ENCODE measurements around the gene ZNF629. TPM values are rescaled to one million over a fixed set of nuclear protein-coding genes. Genes with fewer than 3 reads are reported as not detected.

ZNF629 gene
- total RNA-seq, 1 donor from 2014 or later: 11.4 TPM

DNA sequence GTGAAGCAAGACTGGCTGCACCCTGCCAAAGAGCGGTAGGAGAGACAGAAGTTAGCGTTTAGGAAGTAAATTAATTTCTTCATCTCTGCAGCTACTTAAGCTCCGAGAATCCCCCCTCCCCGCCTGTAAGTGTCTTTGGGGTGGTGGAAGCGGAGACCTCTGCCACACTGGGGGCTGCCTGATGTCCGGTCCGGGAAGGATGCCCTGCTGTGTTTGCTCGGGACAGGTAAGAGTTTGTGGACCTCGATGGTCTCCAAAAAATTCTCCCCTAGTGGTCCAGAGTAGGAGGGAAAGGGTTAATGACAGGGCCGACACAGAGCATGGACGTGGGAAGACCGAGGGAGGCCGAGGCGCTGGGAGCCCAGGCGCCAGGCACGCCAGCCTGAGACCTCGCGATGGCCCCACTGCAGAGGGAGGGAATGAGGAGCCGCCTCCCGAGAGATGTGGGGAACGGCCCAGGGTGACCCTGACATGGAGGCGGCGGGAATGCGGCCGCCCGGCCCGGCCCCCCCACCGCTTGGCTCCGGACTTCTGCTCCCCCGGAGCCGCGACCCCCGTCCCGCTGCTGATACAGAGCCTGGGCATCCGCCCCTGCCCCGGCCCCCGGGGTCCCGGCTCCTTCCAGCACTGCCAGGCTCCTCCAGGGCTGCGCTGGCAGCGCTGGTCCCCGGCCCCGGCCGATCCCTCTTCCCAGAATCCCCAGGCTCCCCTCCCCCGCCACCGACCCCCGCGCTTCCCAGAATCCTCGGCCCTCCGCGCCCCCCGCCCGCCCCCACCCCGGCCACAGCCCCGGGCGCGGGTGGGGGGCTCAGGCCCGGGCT, 680 bp downstream of the ZNF629 start:
- FAIRE-seq (no peak), DNase-seq (ENCODE audit: low spot score in 2 of 2) (peak; percentile 59 to 74)

DNA sequence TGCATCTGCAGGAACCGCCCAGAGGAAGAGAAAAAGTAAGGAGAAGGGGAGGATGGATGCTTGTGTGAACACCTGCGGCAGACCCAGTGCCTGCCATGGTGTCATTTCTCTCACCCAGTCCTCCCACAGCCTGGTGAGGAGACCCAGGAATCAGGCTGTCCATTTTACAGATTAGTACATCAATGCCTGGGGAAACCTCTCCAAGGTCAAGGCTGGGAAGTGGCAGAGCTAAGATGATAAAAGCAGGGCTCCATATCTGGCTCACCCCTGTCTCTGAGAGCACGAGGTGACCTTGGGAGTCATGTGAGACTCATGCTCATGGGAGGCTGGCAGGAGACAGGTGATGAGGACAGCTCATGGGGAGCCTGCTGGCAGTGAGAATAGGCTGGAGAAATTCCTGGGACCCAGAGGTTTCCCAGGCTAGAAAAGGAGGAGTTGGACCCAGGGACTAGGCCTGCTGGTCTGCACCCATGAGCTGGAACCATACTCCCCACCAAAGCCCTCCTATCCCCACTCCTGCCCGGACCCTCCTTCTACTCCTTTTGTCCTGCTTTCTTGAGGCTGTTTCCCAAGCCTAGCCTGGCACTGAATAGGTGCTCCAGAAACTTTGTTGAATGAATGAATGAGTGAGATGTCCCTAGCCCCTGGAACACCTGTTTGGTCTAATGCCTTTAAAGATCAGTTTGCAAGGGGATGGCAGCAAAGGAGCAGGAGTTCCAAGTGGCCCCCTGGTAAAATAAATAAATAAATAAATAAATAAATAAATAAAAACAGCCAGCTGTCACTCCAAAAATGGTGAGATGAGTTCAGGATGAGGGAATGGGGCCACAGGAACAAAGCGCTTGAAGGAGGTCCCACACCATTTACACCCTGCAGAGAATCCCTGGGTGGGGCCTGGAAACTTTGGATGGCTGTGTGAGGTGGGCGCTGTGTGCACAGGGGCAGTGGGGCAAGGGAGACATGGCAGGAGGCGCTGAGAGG, 1.6 kb downstream of the ZNF629 start:
- FAIRE-seq: no peak

DNA sequence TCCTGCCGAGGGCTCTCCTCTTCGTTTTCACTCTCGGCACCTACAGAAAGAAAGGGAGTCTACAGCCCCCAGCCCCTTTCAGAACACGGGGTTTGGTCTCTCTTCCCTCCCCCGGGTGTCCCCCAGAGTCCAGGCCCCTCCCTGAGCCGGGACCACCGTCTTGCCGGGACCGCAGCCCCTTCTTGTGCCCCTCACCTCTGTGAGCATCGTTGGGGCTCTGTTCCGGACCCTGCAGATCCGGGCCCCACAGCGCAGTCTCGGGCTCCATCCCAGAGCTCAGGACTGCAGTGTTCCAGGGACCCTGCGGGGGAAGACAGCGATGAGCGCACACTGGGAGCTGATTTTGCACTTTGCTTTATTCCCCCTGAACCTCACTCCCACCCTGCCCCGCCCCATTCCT, 2.8 kb downstream of the ZNF629 start:
- FAIRE-seq (no peak), DNase-seq (ENCODE audit: low spot score in 2 of 2) (no peak)

More for the DNA sequence above, 1.6 kb downstream of the ZNF629 start:
- no peak for DNase-seq (ENCODE audit: low spot score in 2 of 2)

DNA sequence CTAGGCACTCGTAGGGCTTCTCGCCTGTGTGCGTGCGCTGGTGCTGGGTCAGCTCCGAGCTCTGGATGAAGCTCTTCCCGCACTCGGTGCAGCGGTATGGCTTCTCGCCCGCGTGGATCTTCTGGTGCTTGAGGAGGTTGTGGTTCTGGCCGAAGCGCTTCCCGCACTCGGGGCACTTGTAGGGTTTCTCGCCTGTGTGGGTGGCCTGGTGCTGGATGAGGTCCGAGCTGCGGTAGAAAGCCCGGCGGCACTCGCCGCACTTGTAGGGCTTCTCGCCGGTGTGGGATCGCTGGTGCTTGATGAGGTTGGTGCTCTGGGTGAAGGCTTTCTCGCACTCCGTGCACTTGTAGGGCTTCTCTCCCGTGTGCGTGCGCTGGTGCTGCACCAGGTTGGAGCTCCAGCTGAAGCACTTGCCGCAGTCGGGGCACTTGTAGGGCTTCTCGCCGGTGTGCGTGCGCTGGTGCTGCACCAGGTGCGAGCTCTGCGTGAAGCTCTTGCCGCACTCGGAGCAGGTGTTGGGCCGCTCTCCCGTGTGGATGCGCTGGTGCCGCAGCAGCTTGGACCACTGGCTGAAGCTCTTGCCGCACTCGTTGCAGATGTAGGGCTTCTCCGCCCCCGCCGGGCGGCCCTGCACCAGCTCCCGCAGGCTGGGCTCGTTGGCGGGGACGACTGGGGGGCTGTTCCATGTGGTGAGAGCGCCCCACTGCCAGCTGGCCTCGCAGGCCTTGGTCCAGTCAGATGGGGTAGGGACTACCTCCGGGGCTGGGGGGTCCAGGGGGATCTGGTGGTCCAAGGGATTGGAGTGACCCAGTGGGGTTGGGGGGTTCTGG, 3.5 kb downstream of the ZNF629 start:
- DNase-seq (ENCODE audit: low spot score in 2 of 2): no peak
- FAIRE-seq: no peak

DNA sequence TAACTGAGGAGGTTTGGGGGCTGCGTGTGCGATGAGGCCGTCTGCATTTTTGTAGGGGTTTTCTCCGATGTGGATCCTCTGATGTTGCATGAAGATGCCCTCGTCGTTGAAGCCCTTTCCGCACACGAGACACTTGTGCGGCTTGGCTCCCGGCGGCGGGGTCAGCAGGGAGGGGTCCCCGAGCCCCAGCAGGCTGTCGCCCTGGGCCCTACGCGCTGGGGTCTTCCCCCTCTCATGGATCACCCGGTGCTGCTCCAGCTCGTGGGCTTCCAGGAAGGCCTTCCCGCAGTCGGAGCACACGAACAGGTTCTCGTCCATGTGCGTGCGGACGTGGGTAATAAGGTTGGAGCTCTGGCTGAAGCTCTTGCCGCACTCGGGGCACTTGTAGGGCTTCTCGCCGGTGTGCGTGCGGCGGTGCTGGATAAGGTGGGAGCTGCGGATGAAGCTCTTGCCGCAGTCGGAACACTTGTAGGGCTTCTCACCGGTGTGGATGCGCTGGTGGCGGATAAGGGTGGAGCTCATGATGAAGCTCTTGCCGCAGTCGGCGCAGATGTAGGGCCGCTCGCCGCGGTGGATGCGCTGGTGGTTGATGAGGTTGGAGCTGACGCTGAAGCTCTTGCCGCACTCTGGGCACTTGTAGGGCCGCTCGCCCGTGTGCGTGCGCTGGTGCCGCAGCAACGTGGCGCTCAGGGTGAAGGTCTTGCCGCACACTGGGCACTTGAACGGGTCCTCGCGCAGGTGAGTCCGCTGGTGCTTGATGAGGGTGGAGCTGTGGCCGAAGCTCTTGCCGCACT, 4.3 kb downstream of the ZNF629 start:
- no peak for FAIRE-seq

DNA sequence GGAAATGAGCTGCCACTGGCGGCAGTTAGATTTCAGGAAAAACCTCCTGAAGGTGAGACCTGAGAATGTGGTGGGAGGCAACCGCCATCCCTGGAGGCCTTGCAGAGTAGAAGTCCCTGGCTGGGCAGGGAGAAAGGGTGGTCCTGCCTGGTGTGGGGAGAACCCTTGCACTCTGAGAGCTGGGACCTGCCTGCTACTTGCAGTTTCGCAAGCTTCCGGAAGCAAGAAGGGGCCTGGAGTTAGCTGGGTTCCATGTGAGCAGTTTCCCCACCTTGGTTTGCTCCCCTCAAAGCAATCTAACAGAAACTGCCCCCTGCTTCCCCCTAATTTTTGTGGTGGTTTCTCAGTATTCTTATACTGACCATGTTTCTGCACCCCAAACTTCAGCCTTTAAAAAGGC, 6.5 kb downstream of the ZNF629 start:
- DNase-seq (ENCODE audit: low spot score in 2 of 2) (no peak), FAIRE-seq (no peak)

More for the DNA sequence above, 4.3 kb downstream of the ZNF629 start:
- no peak for DNase-seq (ENCODE audit: low spot score in 2 of 2)

DNA sequence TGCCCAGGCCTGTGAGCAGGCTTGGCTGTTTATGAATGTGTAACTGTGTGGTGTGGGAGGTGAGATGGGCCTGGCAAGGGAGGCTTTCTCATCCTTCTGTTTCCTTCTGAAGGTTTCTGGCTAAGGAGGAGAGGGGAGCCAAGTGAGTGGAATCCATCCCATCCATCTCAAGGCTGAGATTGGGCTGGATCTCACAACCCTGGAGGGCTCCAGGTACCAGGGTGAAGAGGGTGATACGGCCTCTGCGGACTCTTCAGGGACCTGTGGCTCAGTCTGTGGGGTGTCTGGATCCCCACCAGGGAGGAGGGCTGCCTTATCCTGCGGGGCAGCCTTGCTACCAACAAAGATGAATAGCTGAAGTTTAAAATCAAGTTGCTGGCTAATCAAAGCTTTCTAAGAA, 7.0 kb downstream of the ZNF629 start:
- DNase-seq (ENCODE audit: low spot score in 2 of 2): no peak
- no peak for FAIRE-seq

DNA sequence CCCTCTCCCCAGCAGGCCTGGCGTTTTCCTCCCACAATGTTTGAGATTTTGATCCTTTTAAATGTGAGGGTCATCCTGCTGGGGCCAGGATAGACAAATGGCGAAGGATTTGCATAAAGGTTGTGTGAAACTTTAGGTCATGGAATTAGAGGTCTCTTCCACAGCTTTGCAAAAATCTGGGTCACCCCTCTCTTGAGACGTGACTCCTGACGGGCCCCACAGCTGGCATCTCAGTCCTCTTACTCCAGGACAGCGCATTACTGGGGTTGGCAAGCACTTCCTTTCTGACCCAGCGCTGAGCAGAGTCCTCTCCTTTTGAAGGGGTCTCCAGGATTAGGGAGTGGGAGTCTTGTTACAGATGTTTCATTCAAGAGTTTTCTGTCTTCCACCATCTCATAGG, 7.4 kb downstream of the ZNF629 start:
- DNase-seq (ENCODE audit: low spot score in 2 of 2) (no peak), FAIRE-seq (no peak)

DNA sequence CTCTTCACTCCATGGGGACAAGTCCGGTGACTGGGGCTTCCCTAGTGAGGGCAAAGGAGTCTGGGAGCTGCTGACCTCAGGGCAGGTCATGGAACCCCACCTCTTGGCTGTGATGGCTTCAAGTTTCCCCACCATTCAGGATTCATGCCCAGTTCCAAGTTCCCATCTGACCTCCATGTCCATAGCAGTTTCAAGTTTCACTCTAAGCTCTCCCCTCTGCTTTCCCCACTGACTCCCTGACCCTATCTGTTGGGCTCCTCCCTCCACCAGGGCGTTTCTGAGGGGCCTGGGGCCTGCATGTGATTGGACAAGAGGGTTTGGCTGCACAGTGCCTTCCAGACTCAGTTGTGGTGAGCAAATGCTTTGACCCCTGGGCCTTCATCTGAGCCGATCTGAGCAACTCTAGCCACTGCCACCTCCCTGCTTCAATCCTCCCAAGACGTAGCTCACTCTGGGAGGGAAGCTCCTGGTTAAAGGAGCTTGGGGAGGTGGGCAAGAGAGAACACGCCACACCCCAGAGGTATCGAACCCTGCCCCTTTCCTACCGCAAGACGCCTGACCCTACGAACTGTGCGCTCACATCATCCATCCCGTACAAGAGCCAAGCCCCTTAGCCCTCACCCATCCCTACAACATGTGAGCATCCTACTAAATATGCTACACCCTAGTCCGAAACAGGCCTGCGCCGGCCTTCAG, 8.3 kb downstream of the ZNF629 start:
- FAIRE-seq (no peak), DNase-seq (ENCODE audit: low spot score in 2 of 2) (no peak)

DNA sequence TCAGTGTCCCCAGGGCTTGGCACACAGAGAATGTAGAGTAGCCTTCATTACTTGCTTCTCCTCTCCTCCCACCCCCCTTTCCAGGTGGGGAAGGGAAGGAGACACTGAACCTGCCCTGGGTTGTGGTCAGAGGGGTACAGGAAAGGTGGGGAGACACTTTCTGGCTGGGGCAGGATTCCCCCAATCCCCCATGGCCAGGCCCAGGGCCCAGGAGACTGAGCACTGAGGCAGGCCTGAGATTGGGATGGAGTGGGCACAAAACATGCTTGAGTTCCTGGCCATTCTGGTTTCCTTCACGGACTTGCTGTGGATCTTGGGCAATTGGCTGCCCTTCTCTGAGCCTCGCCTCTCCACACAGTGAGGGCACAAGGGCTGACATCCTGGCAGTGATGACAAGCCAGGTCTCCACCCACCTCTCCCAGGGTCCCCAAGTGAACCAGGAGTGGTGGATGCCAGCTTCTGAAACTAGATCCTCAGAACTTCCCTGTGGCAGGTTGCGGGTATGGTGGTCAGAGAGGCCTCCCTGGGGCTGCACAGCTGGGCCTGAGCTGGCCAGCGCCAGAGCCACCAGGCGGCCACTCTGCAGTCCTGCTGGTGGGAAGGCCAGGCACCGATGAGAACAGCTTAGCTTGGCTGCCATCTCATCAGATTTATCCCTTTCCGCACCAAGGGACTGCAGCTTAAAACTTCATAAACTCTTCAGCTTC, 9.3 kb downstream of the ZNF629 start:
- no peak for DNase-seq (ENCODE audit: low spot score in 2 of 2)
- no peak for FAIRE-seq

DNA sequence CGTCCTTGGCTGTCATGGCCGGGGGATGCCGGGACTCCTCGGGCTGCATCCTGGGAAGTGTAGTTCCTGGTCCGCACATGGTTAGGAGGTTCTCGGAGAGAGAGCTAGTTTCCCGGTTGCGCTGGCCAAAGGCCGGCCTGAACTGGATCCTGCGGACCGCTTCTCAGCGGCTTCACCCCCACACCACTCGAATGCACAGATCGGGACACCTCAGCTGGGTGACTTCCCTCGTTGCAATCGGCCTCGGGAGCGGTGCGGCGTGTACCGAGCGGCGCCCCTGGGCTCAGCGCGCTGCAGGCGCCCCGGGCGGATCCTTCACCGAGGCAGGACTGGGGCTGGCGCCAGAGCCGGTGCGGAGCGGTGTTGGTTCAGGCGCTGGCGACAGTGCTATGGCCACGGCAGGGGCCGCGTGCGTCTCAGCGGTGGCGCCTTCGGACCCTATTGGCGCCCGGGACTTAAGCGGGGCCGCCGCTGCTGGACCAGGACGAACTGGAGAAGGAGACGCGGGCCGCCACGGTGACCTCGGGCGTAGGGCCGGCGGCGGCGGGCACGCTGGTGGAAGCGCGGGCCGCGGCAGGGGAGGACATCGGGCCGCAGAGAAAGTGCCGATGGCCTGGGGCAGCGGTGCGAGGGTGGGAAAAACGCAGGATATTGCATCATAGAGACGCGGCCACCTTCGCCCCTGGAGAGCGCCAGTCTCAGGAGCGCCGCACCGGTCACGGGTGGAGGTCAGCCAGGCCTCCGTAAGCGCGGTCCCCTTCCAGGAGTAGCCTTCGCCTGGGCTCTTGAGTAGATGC, 11.4 kb downstream of the ZNF629 start:
- FAIRE-seq: no peak
- DNase-seq (ENCODE audit: low spot score in 2 of 2): peak; percentile 85 to 88

DNA sequence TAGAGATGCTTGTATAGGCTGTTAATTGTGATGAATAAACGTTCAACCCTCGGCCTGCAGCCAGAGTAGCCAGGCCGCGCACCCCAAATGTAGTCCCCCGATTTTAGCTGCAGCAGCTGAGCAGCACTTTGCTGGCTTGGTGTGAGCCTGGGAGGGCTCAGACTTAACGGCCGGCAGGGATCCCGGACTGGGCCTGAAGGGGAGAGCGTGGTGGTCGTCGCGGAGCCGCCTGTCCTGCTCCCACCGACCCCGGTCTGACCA, 11.9 kb downstream of the ZNF629 start:
- FAIRE-seq (no peak), DNase-seq (ENCODE audit: low spot score in 2 of 2) (no peak)

DNA sequence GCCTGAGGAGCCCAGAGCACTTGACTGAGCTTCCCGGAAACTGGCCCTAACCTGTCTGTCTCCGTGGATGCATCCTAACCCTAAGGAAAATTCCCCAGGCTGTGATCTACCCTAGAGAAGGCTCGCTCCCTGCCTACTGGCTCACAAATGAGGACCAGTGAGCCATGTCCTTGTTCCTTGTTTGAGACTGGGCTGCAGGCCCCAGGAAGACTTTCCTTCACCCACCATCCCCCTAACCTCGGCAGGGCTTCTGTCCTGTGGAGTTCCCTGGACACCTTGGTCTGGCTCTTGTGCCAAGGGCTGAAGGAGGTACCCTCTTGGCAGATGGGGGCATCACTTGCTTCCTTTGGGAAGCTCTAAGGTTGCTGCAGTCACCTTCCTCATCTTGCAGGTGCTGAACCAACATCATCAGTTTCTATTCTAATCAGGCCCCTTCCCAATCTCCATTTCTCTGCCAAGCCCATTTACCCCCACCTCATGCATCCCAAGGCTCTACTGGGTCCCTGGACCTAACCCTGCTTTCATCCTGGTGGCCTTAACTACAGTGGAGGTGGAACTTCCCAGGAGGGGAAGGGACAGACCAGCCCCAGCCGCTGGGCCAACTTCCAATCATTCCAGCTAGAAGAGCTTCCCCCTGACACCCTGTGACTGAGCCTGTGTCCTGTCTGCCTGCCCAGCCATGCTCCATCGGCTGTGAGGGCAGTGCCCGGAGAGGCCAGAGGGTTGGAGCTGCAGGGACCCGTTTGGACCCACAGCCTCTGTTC, 12.5 kb downstream of the ZNF629 start:
- no peak for FAIRE-seq

DNA sequence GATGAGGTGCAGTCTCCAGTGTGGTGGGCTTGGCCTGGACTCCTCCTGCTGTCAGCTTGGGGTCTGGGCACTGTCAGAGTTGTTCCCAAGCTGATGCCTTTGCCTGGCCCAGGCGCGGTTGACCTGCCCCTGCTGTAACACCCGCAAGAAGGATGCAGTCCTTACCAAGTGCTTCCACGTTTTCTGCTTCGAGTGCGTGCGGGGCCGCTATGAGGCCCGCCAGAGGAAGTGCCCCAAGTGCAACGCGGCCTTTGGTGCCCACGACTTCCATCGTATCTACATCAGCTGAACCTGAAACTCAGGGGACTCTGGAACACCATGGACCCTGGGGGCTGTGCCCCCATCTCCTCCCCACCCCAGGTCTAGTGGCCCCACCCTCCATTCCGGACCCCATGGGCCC, 13.2 kb downstream of the ZNF629 start:
- DNase-seq (ENCODE audit: low spot score in 2 of 2) (no peak), FAIRE-seq (no peak)

More for the DNA sequence above, 12.5 kb downstream of the ZNF629 start:
- no peak for DNase-seq (ENCODE audit: low spot score in 2 of 2)

DNA sequence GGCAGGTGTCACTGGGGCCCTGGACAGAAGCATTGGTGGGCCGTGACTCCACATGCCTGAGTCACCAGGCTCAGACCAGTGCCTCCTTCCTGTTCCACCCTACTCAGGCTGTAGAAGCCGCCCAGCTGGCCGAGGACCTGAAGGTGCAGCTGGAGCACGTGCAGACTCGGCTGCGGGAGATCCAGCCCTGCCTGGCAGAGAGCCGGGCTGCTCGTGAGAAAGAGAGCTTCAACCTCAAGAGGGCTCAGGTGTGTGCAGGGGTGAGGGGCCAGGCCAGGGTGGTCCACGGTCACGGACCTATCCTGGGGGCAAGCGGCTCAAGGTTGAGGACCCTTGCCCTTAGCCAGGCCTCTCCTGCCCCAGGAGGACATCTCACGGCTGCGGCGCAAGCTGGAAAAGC, 15.3 kb downstream of the ZNF629 start:
- FAIRE-seq (no peak), DNase-seq (ENCODE audit: low spot score in 2 of 2) (no peak)

DNA sequence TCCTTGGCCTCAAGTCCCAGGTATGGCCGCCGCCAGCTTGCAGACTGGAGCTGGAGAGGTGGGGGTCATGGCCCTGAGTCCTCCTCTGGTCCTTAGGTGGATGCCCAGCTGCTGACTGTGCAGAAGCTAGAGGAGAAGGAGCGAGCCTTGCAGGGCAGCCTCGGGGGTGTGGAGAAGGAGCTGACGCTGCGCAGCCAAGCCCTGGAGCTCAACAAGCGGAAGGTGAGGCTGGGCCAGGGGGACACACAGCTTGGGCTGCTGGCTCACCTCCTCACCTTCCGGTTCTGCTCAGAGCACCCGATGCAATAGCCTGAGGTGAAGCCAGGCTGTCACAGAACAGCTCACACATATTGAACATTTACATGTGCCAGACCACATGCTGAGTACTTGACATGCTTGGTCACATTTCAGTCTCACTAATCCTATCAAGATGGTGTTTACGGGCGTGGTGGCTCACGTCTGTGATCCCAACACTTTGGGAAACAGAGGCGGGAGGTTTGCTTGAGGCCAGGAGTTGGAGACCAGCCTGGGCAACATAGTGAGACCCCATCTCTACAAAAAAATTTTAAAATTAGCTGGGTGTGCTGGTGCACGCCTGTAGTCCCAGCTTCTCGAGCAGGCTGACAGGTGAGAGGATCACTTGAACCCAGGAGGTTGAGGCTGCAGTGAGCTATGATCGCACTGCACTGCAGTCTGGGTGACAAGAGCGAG, 17.5 kb downstream of the ZNF629 start:
- no peak for FAIRE-seq
- no peak for DNase-seq (ENCODE audit: low spot score in 2 of 2)
